Mesenchymal stem cell (in vitro differentiated cells and primary cell): ENCODE data around the gene SLC25A18.
A peak's percentile ranks its signal among the peaks of the same experiment; 100 is the strongest.
"Not testable (repeated sequence)": the region's sequence is repeated elsewhere in the genome, so short reads cannot be mapped to it uniquely, and the experiment has no call there.

Source experiments
- DNase-seq: peaks from one replicate; pipeline ENCODE4 v3.0.0-alpha.2; 2013
- H2AFZ ChIP-seq: one replicate; pipeline ENCODE4 v1.6.1; 2013; ENCODE audit warnings: low read depth, mild to moderate bottlenecking, control low read depth, inconsistent platforms, low read length, moderate library complexity
- H2AK5ac ChIP-seq: 2 replicates; pipeline ENCODE4 v1.6.1; 2013; ENCODE audit warnings: low read length, moderate library complexity, mild to moderate bottlenecking, inconsistent platforms; ENCODE audit not compliant: severe bottlenecking
- H2BK120ac ChIP-seq: one replicate; pipeline ENCODE4 v1.6.1; 2013; ENCODE audit warnings: low read depth, mild to moderate bottlenecking, inconsistent platforms, low read length, moderate library complexity
- H2BK12ac ChIP-seq, 2 experiments: one replicate each; pipeline ENCODE4 v1.6.1; 2013; ENCODE audit warnings: inconsistent platforms in 2 of 2, low read length in 2 of 2, mild to moderate bottlenecking in 2 of 2, moderate library complexity in 2 of 2, control low read depth in 1 of 2
- H2BK15ac ChIP-seq: one replicate; pipeline ENCODE4 v1.6.1; 2013; ENCODE audit warnings: mild to moderate bottlenecking, low read depth, inconsistent platforms; ENCODE audit not compliant: poor library complexity, severe bottlenecking
- H2BK5ac ChIP-seq: 2 replicates; pipeline ENCODE4 v1.6.1; 2013; ENCODE audit warnings: low read depth, mild to moderate bottlenecking, low read length, control low read depth, inconsistent platforms; ENCODE audit not compliant: poor library complexity, severe bottlenecking
- H3K14ac ChIP-seq, 2 experiments: one replicate each; pipeline ENCODE4 v1.6.1; 2013; ENCODE audit warnings: inconsistent platforms in 2 of 2, low read length in 2 of 2, control low read depth in 1 of 2, mild to moderate bottlenecking in 1 of 2, moderate library complexity in 1 of 2
- H3K18ac ChIP-seq, 2 experiments: one replicate each; pipeline ENCODE4 v1.6.1; 2013; ENCODE audit warnings: inconsistent platforms in 2 of 2, low read length in 2 of 2, control low read depth in 1 of 2, low read depth in 1 of 2, mild to moderate bottlenecking in 1 of 2
- H3K23ac ChIP-seq, 2 experiments: one replicate each; pipeline ENCODE4 v1.6.1; 2013; ENCODE audit warnings: inconsistent platforms in 2 of 2, low read length in 2 of 2, mild to moderate bottlenecking in 2 of 2, moderate library complexity in 2 of 2, control low read depth in 1 of 2
- H3K27ac ChIP-seq: 2 replicates; pipeline ENCODE4 v1.5.1; 2013; ENCODE audit warnings: mild to moderate bottlenecking, moderate library complexity, low read length, control low read depth, inconsistent platforms; ENCODE audit not compliant: poor library complexity, severe bottlenecking
- H3K27me3 ChIP-seq, 2 experiments: 2 replicates each; pipeline versions ENCODE4 v1.6.1 to v1.7.0; 2013; ENCODE audit warnings: low read length in 2 of 2, mild to moderate bottlenecking in 2 of 2, moderate library complexity in 2 of 2, control low read depth in 1 of 2, inconsistent platforms in 1 of 2; ENCODE audit not compliant: control insufficient read depth in 1 of 2, insufficient read depth in 1 of 2
- H3K36me3 ChIP-seq, 2 experiments: 2 replicates each; pipeline versions ENCODE4 v1.6.1 to v1.7.0; 2013; ENCODE audit warnings: low read length in 2 of 2, control low read depth in 1 of 2, inconsistent platforms in 1 of 2, low read depth in 1 of 2, mild to moderate bottlenecking in 1 of 2; ENCODE audit not compliant: insufficient read depth in 2 of 2, control insufficient read depth in 1 of 2
- H3K4ac ChIP-seq, 2 experiments: one replicate each; pipeline ENCODE4 v1.6.1; 2013; ENCODE audit warnings: inconsistent platforms in 2 of 2, low read length in 2 of 2, mild to moderate bottlenecking in 2 of 2, moderate library complexity in 2 of 2, control low read depth in 1 of 2, low read depth in 1 of 2
- H3K4me1 ChIP-seq: 2 replicates; pipeline ENCODE4 v1.6.1; 2013; ENCODE audit warnings: low read depth, low read length, control low read depth; ENCODE audit not compliant: control insufficient read depth, insufficient read depth
- H3K4me2 ChIP-seq: 2 replicates; pipeline ENCODE4 v1.6.1; 2013; ENCODE audit warnings: low read length, mild to moderate bottlenecking, inconsistent platforms; ENCODE audit not compliant: poor library complexity, severe bottlenecking
- H3K4me3 ChIP-seq, 2 experiments: 2 replicates each; pipeline versions ENCODE4 v1.5.1 to v1.7.0; 2013; ENCODE audit warnings: low read length in 2 of 2, mild to moderate bottlenecking in 2 of 2, control low read depth in 1 of 2, low read depth in 1 of 2; ENCODE audit not compliant: insufficient read depth in 1 of 2
- H3K79me1 ChIP-seq: replicated peaks from 2 replicates; pipeline ENCODE4 v1.6.1; 2013; ENCODE audit warnings: mild to moderate bottlenecking, control low read depth, low read length, inconsistent platforms; ENCODE audit not compliant: poor library complexity, severe bottlenecking
- H3K9ac ChIP-seq: 2 replicates; pipeline ENCODE4 v1.7.0; 2013; ENCODE audit warnings: mild to moderate bottlenecking, low read length, moderate library complexity
- H3K9me3 ChIP-seq: 2 replicates; pipeline ENCODE4 v1.7.0; 2013; ENCODE audit warnings: mild to moderate bottlenecking, low read length; ENCODE audit not compliant: control insufficient read depth
- H4K8ac ChIP-seq: one replicate; pipeline ENCODE4 v1.6.1; 2013; ENCODE audit warnings: inconsistent platforms, mild to moderate bottlenecking, low read length, moderate library complexity
- H4K91ac ChIP-seq: one replicate; pipeline ENCODE4 v1.6.1; 2013; ENCODE audit warnings: mild to moderate bottlenecking, low read length, inconsistent platforms
- WGBS: methylation state at CpG from one replicate; pipeline ENCODE4 v1.1.7; 2013; ENCODE audit warnings: mixed read lengths; 5-methylcytosine and 5-hydroxymethylcytosine counted together

SLC25A18 gene

GRCh38 chr22:17633217-17633997, 70.1 kb downstream of the SLC25A18 start:
- no peak overlapping the region for H4K8ac ChIP-seq
- no peak overlapping the region for H2BK120ac ChIP-seq
- peak overlapping the region; percentile 4 to 84 for H2BK12ac ChIP-seq
- H2BK5ac ChIP-seq: peak overlapping the region; percentile 46
- H3K79me1 ChIP-seq: peaks cover 4% of the 10 kb centered on the region
- no peak overlapping the region for H3K23ac ChIP-seq
- peaks cover 4% of the 10 kb centered on the region for H3K4me1 ChIP-seq
- peak overlapping the region; percentile 71 for H2AK5ac ChIP-seq
- H3K14ac ChIP-seq: no peak overlapping the region
- peaks cover 0 to 1% of the 10 kb centered on the region in 2 experiments for H3K36me3 ChIP-seq
- no peak overlapping the region for H3K4me3 ChIP-seq
- no peaks in the 10 kb centered on the region for H3K9me3 ChIP-seq
- H3K4ac ChIP-seq: no peak overlapping the region
- H3K4me2 ChIP-seq: no peak overlapping the region
- peak; percentile 72 for DNase-seq
- H2AFZ ChIP-seq: no peak overlapping the region
- H3K18ac ChIP-seq: peak overlapping the region in 1 of 2 experiments; percentile 75
- 65% methylated on average over 4 of the region's 4 CpGs for WGBS
- H3K27ac ChIP-seq: peak overlapping the region; percentile 86
- H3K27me3 ChIP-seq: no peaks in the 10 kb centered on the region
- H3K9ac ChIP-seq: peak overlapping the region; percentile 62
- H4K91ac ChIP-seq: peak overlapping the region; percentile 75
- no peak overlapping the region for H2BK15ac ChIP-seq

GRCh38 chr22:17633998-17634323, 70.7 kb downstream of the SLC25A18 start:
- Histone ChIP-seq H3K18ac (no peak overlapping the region), H3K4me2 (no peak overlapping the region), H3K27me3 (no peaks in the 10 kb centered on the region), H3K27ac (peak overlapping the region; percentile 86), H2BK5ac (peak overlapping the region; percentile 46), H2BK120ac (no peak overlapping the region), H3K14ac (no peak overlapping the region), H3K36me3 (no peaks in the 10 kb centered on the region), H2AFZ (no peak overlapping the region), H2BK15ac (peak overlapping the region; percentile 48), H3K4ac (no peak overlapping the region), H3K4me3 (no peak overlapping the region), H3K79me1 (peaks cover 3% of the 10 kb centered on the region), H3K23ac (no peak overlapping the region), H4K8ac (no peak overlapping the region), H2BK12ac (peak overlapping the region in 1 of 2 experiments; percentile 84), H3K4me1 (peaks cover 4% of the 10 kb centered on the region), H2AK5ac (peak overlapping the region; percentile 71), H4K91ac (no peak overlapping the region), H3K9ac (no peak overlapping the region), H3K9me3 (no peaks in the 10 kb centered on the region)
- WGBS: 100% methylated on average over 3 of the region's 3 CpGs
- DNase-seq: no peak

DNA sequence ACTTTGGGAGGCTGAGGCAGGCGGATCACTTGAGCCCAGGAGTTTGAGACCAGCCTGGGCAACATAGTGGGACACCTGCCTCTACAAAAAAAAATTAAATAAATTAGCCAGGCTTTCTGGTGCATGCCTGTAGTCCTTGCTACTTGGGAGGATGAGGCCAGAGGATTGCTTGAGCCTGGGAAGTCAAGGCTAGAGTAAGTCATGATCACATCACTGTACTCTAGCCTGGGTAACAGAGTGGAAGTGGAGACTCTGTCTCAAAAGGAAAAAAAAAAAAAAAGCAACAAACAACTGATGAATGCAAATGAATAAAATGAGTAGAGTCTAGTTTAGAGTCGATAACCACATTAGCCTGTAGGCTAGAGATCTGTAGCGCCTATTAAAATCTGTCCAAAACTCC, 71.4 kb downstream of the SLC25A18 start:
- Histone ChIP-seq H3K4me2 (no peak overlapping the region), H4K8ac (no peak overlapping the region), H3K14ac (no peak overlapping the region), H3K27me3 (no peaks in the 10 kb centered on the region), H3K4me1 (peaks cover 4% of the 10 kb centered on the region), H2AK5ac (no peak overlapping the region), H3K27ac (no peak overlapping the region), H3K18ac (no peak overlapping the region), H2BK5ac (no peak overlapping the region), H2BK15ac (no peak overlapping the region), H3K23ac (no peak overlapping the region), H3K4ac (no peak overlapping the region), H2BK12ac (no peak overlapping the region), H3K79me1 (peaks cover 1% of the 10 kb centered on the region), H2AFZ (no peak overlapping the region), H3K4me3 (no peak overlapping the region), H4K91ac (no peak overlapping the region), H3K36me3 (no peaks in the 10 kb centered on the region), H3K9ac (no peak overlapping the region), H3K9me3 (no peaks in the 10 kb centered on the region), H2BK120ac (no peak overlapping the region)
- peak; percentile 81 for DNase-seq
- WGBS: 97% methylated on average over 3 of the region's 3 CpGs

DNA sequence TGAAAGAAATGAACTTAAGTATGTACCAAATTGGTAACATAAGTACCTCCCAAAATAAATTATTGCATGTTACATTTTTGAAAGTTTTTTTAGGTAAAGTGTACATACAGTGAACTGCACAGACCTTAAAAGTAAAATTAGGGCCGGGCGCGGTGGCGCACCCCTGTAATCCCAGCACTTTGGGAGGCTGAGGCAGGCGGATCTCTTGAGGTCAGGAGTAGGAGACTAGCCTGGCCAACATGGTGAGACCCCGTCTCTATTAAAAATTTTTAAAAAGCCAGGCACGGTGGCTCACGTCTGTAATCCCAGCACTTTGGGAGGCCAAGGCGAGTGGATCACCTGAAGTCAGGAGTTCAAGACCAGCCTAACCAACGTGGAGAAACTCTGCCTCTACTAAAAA, 73.6 kb downstream of the SLC25A18 start:
- not testable (repeated sequence) for H3K4ac ChIP-seq, H3K9me3 ChIP-seq, H2BK5ac ChIP-seq, H2AFZ ChIP-seq, H4K8ac ChIP-seq, H3K36me3 ChIP-seq, H2BK15ac ChIP-seq, H3K9ac ChIP-seq, H3K14ac ChIP-seq, H2BK12ac ChIP-seq, H2AK5ac ChIP-seq, H3K79me1 ChIP-seq, H4K91ac ChIP-seq, H3K27ac ChIP-seq, H3K27me3 ChIP-seq, DNase-seq, H3K23ac ChIP-seq, H3K4me3 ChIP-seq, H2BK120ac ChIP-seq, H3K4me2 ChIP-seq, H3K4me1 ChIP-seq, H3K18ac ChIP-seq
- WGBS: 87% methylated on average over 8 of the region's 10 CpGs
